Stimulated activated naive CD4-positive, alpha-beta T cell (primary cell): ENCODE data around the gene FOXC1.

Experiments
- DNase-seq, 6 experiments: peaks; one replicate each; lab custom pipeline; 2025; lab: John Stamatoyannopoulos, UW

The FOXC1 gene

GRCh38 chr6:1609648-1610496 is at the start of gene FOXC1:
Gene FOXC1, plus strand, starts transcription at chr6:1609915. Its CDS starts 531 bp downstream, at chr6:1610446.
- peak in 1 of 6 experiments; percentile 40 for DNase-seq

GRCh38 chr6:1560281-1561058 is 49.2 kb upstream of the FOXC1 start:
- DNase-seq: no peak

GRCh38 chr6:1561355-1561754 is 48.4 kb upstream of the FOXC1 start:
- DNase-seq: no peak

GRCh38 chr6:1562171-1562955 is 47.4 kb upstream of the FOXC1 start:
- no peak for DNase-seq

- no peak for DNase-seq
Measured at GRCh38 chr6:1569377-1569776, 40.3 kb upstream of the FOXC1 start.

GRCh38 chr6:1570848-1571247 is 38.9 kb upstream of the FOXC1 start:
- no peak for DNase-seq

GRCh38 chr6:1572892-1573291 is 36.8 kb upstream of the FOXC1 start:
- no peak for DNase-seq

GRCh38 chr6:1574083-1574761 is 35.5 kb upstream of the FOXC1 start:
- no peak for DNase-seq

- no peak for DNase-seq
Measured at GRCh38 chr6:1574890-1575209, 34.9 kb upstream of the FOXC1 start.

GRCh38 chr6:1575210-1576041 is 34.3 kb upstream of the FOXC1 start:
- DNase-seq: no peak

- DNase-seq: no peak
Measured at GRCh38 chr6:1576166-1576565, 33.5 kb upstream of the FOXC1 start.

- DNase-seq: no peak
Measured at GRCh38 chr6:1576711-1577110, 33.0 kb upstream of the FOXC1 start.

GRCh38 chr6:1577146-1577680 is 32.5 kb upstream of the FOXC1 start:
- DNase-seq: no peak

- DNase-seq: no peak
Measured at GRCh38 chr6:1577896-1578745, 31.6 kb upstream of the FOXC1 start.

GRCh38 chr6:1579096-1579495 is 30.6 kb upstream of the FOXC1 start:
- no peak for DNase-seq

- no peak for DNase-seq
Measured at GRCh38 chr6:1580109-1580508, 29.6 kb upstream of the FOXC1 start.

GRCh38 chr6:1580585-1580984 is 29.1 kb upstream of the FOXC1 start:
- DNase-seq: no peak

- no peak for DNase-seq
Measured at GRCh38 chr6:1581120-1581991, 28.4 kb upstream of the FOXC1 start.

GRCh38 chr6:1584146-1584545 is 25.6 kb upstream of the FOXC1 start:
- no peak for DNase-seq
